Body of pancreas (tissue), 4 donors: ENCODE data around the gene SLC25A20.

Experiments used
- POLR2A ChIP-seq, 3 donors: fragments of 450-650 bp; IDR thresholded peaks; one replicate each; pipeline ENCODE4 v1.6.1; 2016; ENCODE audit warnings: antibody characterized with exemption in 3 of 3, mild to moderate bottlenecking in 2 of 3
- TF ChIP-seq, protein P1 (sequence below), 7 experiments: fragments of 450-650 bp in 4 of 7; fragments of 200-600 bp in 3 of 7; sonication (generic) in 3 of 7; IDR thresholded peaks; one replicate each; pipeline ENCODE4 v1.5.1; 2016 to 2019; ENCODE audit warnings: antibody characterized with exemption in 7 of 7

DNA sequence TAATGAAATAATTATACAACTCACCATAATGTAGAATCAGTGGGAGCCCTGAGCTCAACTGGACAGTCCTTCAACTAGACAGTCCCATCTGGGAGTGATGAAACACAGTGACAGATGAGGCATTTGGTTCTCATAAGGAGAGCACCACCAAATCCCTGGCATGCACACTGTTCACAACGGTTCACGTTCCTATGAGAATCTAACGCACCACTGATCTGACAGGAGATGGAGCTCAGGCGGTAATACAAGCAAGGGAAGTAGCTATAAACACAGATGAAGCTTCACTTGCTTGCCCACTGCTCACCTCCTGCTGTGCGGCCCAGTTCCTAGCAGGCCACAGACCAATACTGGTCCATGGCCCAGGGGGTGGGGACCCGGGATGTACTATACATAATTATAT lies 68.0 kb downstream of the SLC25A20 start:
- TF ChIP-seq, protein P1, sequence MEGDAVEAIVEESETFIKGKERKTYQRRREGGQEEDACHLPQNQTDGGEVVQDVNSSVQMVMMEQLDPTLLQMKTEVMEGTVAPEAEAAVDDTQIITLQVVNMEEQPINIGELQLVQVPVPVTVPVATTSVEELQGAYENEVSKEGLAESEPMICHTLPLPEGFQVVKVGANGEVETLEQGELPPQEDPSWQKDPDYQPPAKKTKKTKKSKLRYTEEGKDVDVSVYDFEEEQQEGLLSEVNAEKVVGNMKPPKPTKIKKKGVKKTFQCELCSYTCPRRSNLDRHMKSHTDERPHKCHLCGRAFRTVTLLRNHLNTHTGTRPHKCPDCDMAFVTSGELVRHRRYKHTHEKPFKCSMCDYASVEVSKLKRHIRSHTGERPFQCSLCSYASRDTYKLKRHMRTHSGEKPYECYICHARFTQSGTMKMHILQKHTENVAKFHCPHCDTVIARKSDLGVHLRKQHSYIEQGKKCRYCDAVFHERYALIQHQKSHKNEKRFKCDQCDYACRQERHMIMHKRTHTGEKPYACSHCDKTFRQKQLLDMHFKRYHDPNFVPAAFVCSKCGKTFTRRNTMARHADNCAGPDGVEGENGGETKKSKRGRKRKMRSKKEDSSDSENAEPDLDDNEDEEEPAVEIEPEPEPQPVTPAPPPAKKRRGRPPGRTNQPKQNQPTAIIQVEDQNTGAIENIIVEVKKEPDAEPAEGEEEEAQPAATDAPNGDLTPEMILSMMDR (IDR thresholded peaks at IDR 0.05), result no peak
- TF ChIP-seq POLR2A (IDR thresholded peaks at IDR 0.05), result no peak
